22Rv1 (cell line): ENCODE results near the gene SHMT2.
"Not testable (repeated sequence)": the region's sequence is repeated elsewhere in the genome, so short reads cannot be mapped to it uniquely, and the experiment has no call there.

Experiments used
- ZFX ChIP-seq: fragments of 450-650 bp; IDR thresholded peaks from 2 replicates; pipeline ENCODE4 v1.6.1; 2017; ENCODE audit warnings: antibody characterized with exemption, borderline replicate concordance
- TF ChIP-seq, protein P1 (sequence below): fragments of 450-650 bp; IDR thresholded peaks from 2 replicates; pipeline ENCODE4 v1.5.1; 2017; ENCODE audit warnings: mild to moderate bottlenecking

DNA sequence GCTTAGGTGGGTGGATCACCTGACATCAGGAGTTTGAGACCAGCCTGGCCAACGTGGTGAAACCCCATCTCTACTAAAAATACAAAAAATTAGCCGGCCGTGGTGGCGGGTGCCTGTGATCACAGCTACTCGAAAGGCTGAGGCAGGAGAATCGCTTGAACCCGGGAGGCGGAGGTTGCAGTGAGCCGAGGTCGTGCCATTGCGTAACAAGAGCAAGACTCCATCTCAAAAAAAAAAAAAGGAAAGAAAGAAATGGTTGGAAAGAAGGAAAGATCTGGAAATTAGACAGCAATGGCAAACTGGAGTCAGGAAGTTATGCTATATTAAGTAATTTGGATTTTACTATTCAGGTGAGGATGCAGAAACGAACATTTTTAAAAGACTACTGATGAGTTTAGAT lies 52.6 kb downstream of the SHMT2 start:
- TF ChIP-seq, protein P1, sequence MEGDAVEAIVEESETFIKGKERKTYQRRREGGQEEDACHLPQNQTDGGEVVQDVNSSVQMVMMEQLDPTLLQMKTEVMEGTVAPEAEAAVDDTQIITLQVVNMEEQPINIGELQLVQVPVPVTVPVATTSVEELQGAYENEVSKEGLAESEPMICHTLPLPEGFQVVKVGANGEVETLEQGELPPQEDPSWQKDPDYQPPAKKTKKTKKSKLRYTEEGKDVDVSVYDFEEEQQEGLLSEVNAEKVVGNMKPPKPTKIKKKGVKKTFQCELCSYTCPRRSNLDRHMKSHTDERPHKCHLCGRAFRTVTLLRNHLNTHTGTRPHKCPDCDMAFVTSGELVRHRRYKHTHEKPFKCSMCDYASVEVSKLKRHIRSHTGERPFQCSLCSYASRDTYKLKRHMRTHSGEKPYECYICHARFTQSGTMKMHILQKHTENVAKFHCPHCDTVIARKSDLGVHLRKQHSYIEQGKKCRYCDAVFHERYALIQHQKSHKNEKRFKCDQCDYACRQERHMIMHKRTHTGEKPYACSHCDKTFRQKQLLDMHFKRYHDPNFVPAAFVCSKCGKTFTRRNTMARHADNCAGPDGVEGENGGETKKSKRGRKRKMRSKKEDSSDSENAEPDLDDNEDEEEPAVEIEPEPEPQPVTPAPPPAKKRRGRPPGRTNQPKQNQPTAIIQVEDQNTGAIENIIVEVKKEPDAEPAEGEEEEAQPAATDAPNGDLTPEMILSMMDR: not testable (repeated sequence)
- not testable (repeated sequence) for TF ChIP-seq ZFX
